Effector memory CD8-positive, alpha-beta T cell (primary cell): ENCODE results near the gene ZBTB38.

Experiments used
- ATAC-seq: fragments of 150-1000 bp; cut with Tn5 transposase; replicated peaks from 2 replicates; pipeline ENCODE4 v1.10.0; 2021; ENCODE audit warnings: mild to moderate bottlenecking, moderate library complexity
- DNase-seq, 3 experiments: peaks; one replicate each; pipeline ENCODE4 v3.0.0; 2021
- H3K27ac Mint-ChIP-seq, 2 donors: one replicate each; pipeline ENCODE4 v1.8.0; 2022; ENCODE audit warnings: mild to moderate bottlenecking in 2 of 2, mixed read lengths in 2 of 2, moderate library complexity in 2 of 2
- H3K27me3 Mint-ChIP-seq, 2 donors: one replicate each; pipeline ENCODE4 v1.8.0; 2022; ENCODE audit warnings: mixed read lengths in 2 of 2
- H3K36me3 Mint-ChIP-seq: one replicate; pipeline ENCODE4 v1.8.0; 2022; ENCODE audit warnings: mild to moderate bottlenecking, moderate library complexity, mixed read lengths; ENCODE audit not compliant: insufficient read depth
- H3K4me1 Mint-ChIP-seq, 2 donors: one replicate each; pipeline ENCODE4 v1.8.0; 2022; ENCODE audit warnings: low read depth in 2 of 2, mixed read lengths in 2 of 2
- H3K4me3 Mint-ChIP-seq, 2 donors: one replicate each; pipeline ENCODE4 v1.8.0; 2022; ENCODE audit warnings: mild to moderate bottlenecking in 2 of 2, mixed read lengths in 2 of 2, moderate library complexity in 2 of 2
- H3K9me3 Mint-ChIP-seq, 2 donors: one replicate each; pipeline ENCODE4 v1.8.0; 2022; ENCODE audit warnings: mixed read lengths in 2 of 2

The ZBTB38 gene

DNA sequence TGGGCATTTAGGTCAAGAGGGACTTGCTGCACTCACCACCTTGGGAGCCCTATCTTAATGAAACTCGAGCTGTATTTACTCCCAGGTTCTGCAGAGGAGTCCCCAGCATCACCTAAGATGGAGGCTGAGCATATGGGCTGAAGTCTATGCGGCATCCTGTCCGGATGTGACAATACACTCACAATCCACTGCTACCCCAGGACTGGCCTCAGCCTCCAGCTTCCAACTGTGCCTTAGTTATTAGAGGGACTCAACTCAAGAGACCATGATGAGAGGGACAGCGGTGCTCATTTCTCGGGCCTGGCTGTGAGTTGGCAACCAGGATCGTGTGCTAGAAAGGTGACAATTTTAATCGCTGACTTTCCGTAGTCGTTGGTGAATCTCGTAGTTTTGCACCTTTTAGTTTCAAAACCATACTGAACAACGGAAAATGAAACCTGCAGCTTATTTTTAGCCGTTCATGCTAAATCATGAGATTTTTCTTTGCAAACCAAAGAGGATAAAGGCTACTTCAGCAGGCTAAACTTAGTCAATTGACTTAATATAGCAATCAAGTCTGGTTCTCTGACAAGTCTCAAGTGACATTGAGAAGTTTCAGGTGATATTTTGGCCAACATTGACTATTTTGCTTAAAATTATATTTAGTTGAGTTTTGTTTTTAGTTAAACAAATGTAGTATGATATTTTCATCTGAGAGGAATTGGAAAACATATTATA lies 11.1 kb downstream of the ZBTB38 start:
- Mint-ChIP-seq H3K4me1 (peaks cover 25 to 36% of the 10 kb centered on the region in 2 donors), H3K27me3 (peaks cover 0 to 2% of the 10 kb centered on the region in 2 donors), H3K36me3 (peaks cover 3% of the 10 kb centered on the region), H3K27ac (peak overlapping the region; percentile 95 to 98), H3K4me3 (peak overlapping the region; percentile 50 to 61), H3K9me3 (peaks cover 0 to 2% of the 10 kb centered on the region in 2 donors)
- ATAC-seq (peak; percentile 89), DNase-seq (peak in 2 of 3 experiments; percentile 20 to 52)

DNA sequence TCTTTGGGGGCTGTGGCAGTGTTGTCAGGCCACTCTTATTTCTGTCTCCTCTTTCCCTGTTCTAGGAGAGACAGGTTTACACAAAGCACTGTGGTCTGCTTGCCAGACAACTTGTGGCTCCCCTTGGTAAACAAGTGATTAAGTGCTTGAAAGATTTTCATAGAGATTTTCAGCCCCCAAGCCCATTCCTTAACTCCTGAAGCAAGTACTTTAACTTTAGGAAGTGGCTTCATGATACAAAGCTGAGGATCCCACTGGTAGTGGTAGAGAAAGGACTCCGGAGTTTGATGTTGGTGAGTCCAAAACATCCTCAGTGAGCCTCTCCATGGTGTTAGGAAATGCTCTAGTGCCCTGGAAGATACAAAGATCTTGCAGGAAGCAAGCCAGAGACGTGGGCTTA lies 12.0 kb downstream of the ZBTB38 start:
- no peak for ATAC-seq
- Mint-ChIP-seq H3K4me1 (peaks cover 23 to 35% of the 10 kb centered on the region in 2 donors), H3K36me3 (peaks cover 3% of the 10 kb centered on the region), H3K27ac (peak overlapping the region; percentile 95 to 98), H3K27me3 (peaks cover 0 to 8% of the 10 kb centered on the region in 2 donors), H3K9me3 (peaks cover 0 to 2% of the 10 kb centered on the region in 2 donors), H3K4me3 (peak overlapping the region in 1 of 2 donors; percentile 61)
- DNase-seq = no peak

DNA sequence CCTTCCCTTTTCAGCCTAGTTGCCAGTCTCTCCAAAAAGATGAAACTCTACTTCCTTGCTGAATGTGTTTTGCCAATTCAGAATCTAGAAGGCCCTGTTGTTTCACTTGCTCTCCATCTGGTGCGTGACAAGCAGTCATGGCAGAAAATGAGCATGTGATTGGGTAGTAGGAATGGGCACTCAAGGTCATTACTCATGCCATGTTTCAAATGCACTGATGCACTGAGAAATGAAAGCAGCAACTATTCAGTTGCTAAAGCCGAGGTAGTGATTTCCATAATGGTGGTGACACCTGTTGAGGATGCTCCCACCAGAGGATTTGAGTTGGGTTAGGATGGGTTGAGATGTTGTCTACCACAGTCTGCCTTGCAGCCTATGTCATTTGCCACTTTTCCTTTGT lies 12.7 kb downstream of the ZBTB38 start:
- Mint-ChIP-seq H3K9me3 (peaks cover 0 to 2% of the 10 kb centered on the region in 2 donors), H3K27ac (peak overlapping the region in 1 of 2 donors; percentile 98), H3K27me3 (peaks cover 0 to 8% of the 10 kb centered on the region in 2 donors), H3K36me3 (peaks cover 3% of the 10 kb centered on the region), H3K4me3 (no peak overlapping the region), H3K4me1 (peaks cover 17 to 28% of the 10 kb centered on the region in 2 donors)
- ATAC-seq = no peak
- DNase-seq = no peak

DNA sequence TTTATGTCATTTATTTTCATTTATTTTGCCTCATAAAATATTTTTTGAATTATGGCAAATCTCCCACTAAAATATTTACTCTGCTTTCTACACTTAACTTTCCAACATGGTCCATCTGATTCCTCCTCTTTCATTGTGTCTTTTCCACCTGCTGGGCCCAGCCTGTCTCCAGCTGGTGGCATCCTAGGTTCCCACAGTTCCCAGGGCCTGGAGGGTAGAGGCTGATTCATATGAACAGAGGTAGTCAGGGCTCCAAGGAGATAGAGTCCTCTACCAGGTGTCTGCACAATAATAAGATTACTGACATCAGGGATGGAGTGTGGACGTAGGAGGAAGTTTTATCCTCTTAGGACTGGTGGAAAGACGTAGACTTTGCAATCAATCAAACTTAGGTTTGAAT lies 14.3 kb downstream of the ZBTB38 start:
- Mint-ChIP-seq H3K36me3 (peaks cover 3% of the 10 kb centered on the region), H3K27ac (no peak overlapping the region), H3K4me3 (no peak overlapping the region), H3K4me1 (peaks cover 7 to 16% of the 10 kb centered on the region in 2 donors), H3K27me3 (peaks cover 0 to 8% of the 10 kb centered on the region in 2 donors), H3K9me3 (peaks cover 0 to 2% of the 10 kb centered on the region in 2 donors)
- DNase-seq (no peak), ATAC-seq (no peak)

DNA sequence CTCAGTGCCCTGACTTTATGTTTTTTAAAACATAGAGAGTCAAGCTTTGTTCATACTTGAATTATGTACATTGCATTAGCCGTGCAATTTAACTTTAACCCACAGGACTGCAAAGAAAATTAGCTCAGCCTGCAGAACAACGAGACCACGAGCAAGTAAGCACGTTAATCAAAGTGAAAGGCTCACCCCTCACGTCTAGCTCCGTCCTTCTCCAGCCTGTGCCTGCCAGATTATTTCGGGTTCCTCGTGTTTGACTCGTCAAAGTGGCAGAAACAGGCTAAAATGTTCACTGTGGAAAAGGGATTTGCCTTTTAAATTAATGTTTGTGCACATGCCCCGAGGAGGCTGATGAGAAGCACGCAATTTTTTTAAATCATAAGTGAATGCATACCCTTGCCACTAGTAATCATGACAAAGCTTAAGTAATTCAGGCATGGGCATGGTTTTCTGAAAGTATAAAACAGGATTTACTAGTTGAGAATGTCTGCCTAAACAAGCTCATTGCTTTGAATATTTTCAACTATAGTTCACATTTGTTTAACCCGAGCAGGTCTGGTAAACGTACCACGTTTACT lies 15.3 kb downstream of the ZBTB38 start:
- H3K9me3 Mint-ChIP-seq = peaks cover 0 to 2% of the 10 kb centered on the region in 2 donors
- H3K4me3 Mint-ChIP-seq = no peak overlapping the region

DNA sequence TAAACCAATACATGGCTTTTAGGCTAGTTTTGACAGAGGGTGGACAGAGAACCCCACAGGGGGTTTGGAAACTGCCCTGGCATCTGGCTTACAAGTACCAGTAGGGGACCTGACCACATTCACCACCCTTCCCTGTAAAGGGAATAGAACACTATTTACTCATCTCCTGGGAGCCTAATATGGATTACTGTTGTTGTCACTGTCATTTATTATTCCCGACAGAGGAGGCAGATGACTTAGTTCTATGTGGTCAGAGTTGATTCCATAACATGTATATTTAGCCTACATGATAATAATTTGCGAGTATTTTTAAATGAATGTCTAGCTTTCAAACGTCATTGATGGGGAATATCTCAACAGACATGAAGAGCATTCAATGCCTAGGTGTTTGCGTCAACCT lies 15.9 kb downstream of the ZBTB38 start:
- no peak for DNase-seq
- no peak for ATAC-seq
- Mint-ChIP-seq H3K4me3 (no peak overlapping the region), H3K27ac (no peak overlapping the region), H3K27me3 (peaks cover 0 to 8% of the 10 kb centered on the region in 2 donors), H3K9me3 (no peaks in the 10 kb centered on the region), H3K36me3 (no peaks in the 10 kb centered on the region), H3K4me1 (peaks cover 7 to 15% of the 10 kb centered on the region in 2 donors)

More for the DNA sequence above, 15.3 kb downstream of the ZBTB38 start:
- peaks cover 0 to 8% of the 10 kb centered on the region in 2 donors for H3K27me3 Mint-ChIP-seq
- H3K4me1 Mint-ChIP-seq = peaks cover 8 to 15% of the 10 kb centered on the region in 2 donors
- H3K36me3 Mint-ChIP-seq = peaks cover 2% of the 10 kb centered on the region
- no peak overlapping the region for H3K27ac Mint-ChIP-seq
- ATAC-seq (no peak), DNase-seq (no peak)

DNA sequence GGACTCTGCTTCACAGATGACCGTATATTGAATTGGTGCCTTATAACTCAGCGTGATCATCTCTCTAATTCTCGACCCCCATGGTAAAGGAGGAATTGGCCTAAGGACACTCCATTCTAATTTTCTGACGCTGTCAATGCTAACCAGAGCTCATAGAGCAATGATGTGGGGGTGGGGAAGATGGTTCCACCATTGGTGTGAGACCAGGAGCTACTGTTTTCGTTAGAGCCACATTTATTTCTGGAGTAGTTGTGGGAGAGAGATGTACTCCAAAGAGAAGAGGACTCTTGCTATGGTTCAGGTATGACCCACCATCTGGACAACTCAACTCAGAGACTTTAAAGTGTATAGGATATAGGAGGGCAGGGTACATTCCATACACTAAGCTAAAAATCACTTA lies 16.3 kb downstream of the ZBTB38 start:
- Mint-ChIP-seq H3K9me3 (no peaks in the 10 kb centered on the region), H3K27ac (no peak overlapping the region), H3K27me3 (peaks cover 0 to 8% of the 10 kb centered on the region in 2 donors), H3K36me3 (no peaks in the 10 kb centered on the region), H3K4me1 (peaks cover 5 to 16% of the 10 kb centered on the region in 2 donors), H3K4me3 (no peak overlapping the region)
- DNase-seq (no peak), ATAC-seq (no peak)

DNA sequence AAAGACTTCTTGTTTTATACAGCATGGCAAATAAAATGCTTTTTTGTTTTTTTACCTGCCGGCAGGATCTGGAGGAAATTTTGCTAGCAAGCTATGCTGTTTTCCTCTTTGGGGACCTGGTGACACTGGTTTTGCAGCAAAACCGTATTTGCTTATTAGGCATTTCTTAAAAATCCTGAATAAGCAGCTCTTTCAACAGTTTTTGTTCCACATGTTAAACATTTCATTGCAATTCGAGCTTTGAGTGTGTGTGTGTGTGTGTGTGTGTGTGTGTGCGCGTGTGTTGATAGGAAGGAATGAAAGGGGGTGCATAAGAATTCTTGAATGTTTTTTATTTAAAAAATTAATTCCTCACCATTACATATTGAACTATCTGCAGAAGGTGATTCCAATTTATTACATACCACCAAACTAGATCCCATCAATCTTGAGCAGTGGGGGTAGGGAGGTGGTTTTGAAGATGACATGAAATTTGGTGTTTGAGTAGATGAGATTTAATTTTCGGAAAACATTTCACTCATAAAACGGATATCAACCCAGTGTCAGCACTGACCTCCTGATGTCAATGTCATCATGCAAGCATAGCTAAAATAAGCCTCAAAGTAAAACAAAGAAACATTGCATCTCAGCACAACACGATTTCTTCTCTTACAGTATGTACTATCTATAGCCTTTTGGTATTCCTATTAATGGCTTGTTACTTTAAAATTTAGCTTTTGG lies 17.3 kb downstream of the ZBTB38 start:
- no peak for DNase-seq
- Mint-ChIP-seq H3K36me3 (no peaks in the 10 kb centered on the region), H3K9me3 (no peaks in the 10 kb centered on the region), H3K4me3 (no peak overlapping the region), H3K27me3 (peaks cover 0 to 8% of the 10 kb centered on the region in 2 donors), H3K27ac (no peak overlapping the region), H3K4me1 (peaks cover 5 to 13% of the 10 kb centered on the region in 2 donors)
- ATAC-seq = no peak

DNA sequence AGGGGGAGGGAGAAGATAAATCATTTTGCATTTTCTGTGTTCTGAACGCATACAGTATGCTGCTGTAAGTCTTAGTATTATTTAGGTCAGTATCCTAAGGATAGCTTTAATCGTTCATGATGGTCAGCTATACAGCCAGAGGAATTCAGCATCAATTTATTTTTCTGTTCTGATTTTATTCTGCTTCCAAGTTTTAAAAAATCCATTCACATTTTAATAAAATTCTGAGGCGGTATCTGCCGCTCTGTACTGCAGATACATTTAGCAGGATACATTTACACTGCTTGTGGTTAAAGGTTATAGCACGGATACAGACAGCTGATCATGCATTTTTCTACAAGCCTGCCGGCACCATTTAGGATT lies 17.8 kb downstream of the ZBTB38 start:
- Mint-ChIP-seq H3K4me3 (peak overlapping the region in 1 of 2 donors; percentile 45), H3K4me1 (peaks cover 5 to 15% of the 10 kb centered on the region in 2 donors), H3K27ac (no peak overlapping the region), H3K9me3 (no peaks in the 10 kb centered on the region), H3K27me3 (peaks cover 0 to 8% of the 10 kb centered on the region in 2 donors), H3K36me3 (no peaks in the 10 kb centered on the region)
- DNase-seq (no peak), ATAC-seq (no peak)

DNA sequence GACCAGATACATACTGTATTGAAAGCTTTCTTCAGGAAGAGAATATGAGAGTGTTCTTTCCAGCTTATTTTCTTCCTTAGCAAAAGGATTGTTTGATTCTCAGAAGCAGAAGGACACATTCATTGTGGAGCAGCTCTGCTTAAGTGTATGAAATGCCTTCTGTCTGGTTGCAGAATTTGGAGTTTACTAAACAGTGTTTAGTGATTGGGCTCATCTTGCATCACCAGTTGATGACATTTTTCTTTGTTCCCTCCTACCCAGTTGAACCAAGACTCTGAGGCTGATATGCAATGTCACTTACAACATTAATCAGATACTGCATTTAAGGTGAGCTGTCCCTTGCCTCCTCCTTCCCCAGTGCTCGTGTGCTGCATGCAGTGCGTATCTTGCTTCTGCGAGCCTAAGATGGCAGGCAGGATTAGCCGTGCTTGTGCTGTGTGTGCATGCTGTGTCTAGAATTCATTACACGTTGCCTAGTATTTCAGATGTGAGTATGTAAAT lies 18.4 kb downstream of the ZBTB38 start:
- peaks cover 0 to 8% of the 10 kb centered on the region in 2 donors for H3K27me3 Mint-ChIP-seq
- no peak for DNase-seq
- peaks cover 5 to 15% of the 10 kb centered on the region in 2 donors for H3K4me1 Mint-ChIP-seq
- no peaks in the 10 kb centered on the region for H3K9me3 Mint-ChIP-seq
- no peak for ATAC-seq
- no peaks in the 10 kb centered on the region for H3K36me3 Mint-ChIP-seq
- H3K4me3 Mint-ChIP-seq = peak overlapping the region; percentile 8 to 45
- no peak overlapping the region for H3K27ac Mint-ChIP-seq

DNA sequence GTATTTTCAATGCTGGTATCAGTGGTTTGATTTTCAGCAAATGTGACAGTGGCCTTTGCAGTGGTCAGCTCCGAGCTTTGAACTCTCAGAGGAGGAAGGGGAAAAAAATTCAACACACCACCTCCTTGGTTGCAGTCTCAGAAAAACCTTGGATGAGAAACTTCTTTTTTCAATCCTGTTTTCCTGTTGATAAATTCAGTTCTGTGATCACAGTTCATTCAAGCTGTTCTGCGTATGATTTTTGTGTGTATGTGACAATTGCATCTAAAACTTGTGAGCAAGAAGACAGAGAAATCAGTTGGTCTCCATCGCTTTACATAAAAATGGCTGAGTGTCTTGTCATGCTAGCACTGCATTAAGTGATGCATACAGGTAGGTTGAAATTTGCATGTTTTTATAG lies 19.2 kb downstream of the ZBTB38 start:
- H3K4me3 Mint-ChIP-seq = peak overlapping the region in 1 of 2 donors; percentile 86
- peaks cover 0 to 8% of the 10 kb centered on the region in 2 donors for H3K27me3 Mint-ChIP-seq
- DNase-seq (no peak), ATAC-seq (no peak)
- no peaks in the 10 kb centered on the region for H3K36me3 Mint-ChIP-seq
- peaks cover 5 to 15% of the 10 kb centered on the region in 2 donors for H3K4me1 Mint-ChIP-seq
- H3K9me3 Mint-ChIP-seq = no peaks in the 10 kb centered on the region
- H3K27ac Mint-ChIP-seq = peak overlapping the region in 1 of 2 donors; percentile 97

DNA sequence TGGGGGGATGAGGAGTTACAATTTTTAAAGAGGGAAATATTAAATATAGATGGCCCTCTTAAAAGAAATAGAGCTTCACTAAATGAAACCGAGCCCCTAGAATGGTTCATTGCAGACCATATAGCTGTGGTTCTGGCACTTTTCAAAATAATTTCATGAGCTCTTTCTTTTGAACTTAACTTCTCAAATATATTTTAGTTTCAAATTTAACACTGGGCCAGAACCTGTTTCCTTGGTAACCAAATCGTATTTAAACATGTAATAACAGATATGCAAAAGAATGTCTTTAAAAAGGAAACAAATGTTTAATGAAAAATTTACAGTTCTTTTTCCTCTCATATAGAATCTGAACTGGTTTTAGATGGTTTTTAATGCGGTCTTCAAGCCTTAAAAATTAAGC lies 20.1 kb downstream of the ZBTB38 start:
- no peaks in the 10 kb centered on the region for H3K36me3 Mint-ChIP-seq
- peak overlapping the region; percentile 68 to 97 for H3K27ac Mint-ChIP-seq
- H3K4me3 Mint-ChIP-seq = peak overlapping the region; percentile 76 to 86
- no peaks in the 10 kb centered on the region for H3K9me3 Mint-ChIP-seq
- H3K4me1 Mint-ChIP-seq = peaks cover 5 to 15% of the 10 kb centered on the region in 2 donors
- H3K27me3 Mint-ChIP-seq = peaks cover 0 to 8% of the 10 kb centered on the region in 2 donors
- ATAC-seq (peak; percentile 33), DNase-seq (no peak)

DNA sequence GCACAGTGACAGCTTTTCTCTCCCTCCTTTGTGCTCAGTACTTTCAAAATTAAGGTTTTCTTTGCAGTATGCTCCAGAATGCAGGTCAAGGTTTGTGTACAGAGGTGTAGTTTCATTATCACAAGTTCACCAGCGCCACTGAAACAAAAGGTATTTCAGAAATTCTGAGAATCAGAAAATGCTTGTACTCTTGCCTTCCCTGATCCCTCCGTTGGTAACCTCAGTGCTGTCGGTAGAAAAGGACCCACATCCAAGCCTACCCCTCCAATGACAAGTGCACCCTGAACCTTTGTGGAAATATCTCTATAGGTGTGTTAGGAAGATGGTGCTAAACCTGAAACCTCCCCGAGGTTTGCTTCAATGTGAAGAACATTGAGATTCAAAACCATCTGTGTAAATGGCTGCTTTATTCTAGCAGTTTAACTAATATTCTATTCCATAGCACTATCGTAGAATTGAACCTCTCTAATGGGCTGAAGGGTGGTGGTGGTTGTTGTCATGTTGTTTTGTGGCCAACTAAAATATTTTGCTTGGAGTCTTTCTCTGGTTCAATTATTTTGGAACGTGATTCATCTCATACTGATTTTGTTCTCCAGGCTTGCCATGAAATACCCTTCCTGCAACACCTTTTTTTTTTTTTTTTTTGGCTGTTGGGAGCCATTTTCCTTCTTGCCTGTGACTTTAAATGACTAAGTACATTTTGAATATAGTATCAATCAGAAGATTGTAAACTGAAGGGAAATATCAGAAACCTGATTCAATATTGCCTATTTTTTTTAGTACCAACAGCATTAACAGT lies 20.7 kb downstream of the ZBTB38 start:
- H3K9me3 Mint-ChIP-seq = no peaks in the 10 kb centered on the region
- peak; percentile 75 for ATAC-seq
- DNase-seq = no peak
- H3K27ac Mint-ChIP-seq = peak overlapping the region; percentile 68 to 97
- H3K36me3 Mint-ChIP-seq = no peaks in the 10 kb centered on the region
- peak overlapping the region; percentile 76 to 86 for H3K4me3 Mint-ChIP-seq
- peaks cover 5 to 15% of the 10 kb centered on the region in 2 donors for H3K4me1 Mint-ChIP-seq
- peaks cover 0 to 8% of the 10 kb centered on the region in 2 donors for H3K27me3 Mint-ChIP-seq
